T-cell (primary cell): Measurements from ENCODE around the gene TNFRSF21. TPM values are rescaled to one million over a fixed set of nuclear protein-coding genes. Genes with fewer than 3 reads are reported as not detected.
"Not testable (repeated sequence)": the region's sequence is repeated elsewhere in the genome, so short reads cannot be mapped to it uniquely, and the experiment has no call there.

Experiments used
- ATAC-seq, 4 experiments: fragments of 200-7000 bp in 3 of 4; fragments of 150-1000 bp in 1 of 4; cut with Tn5 transposase; replicated peaks in 1 of 4; 1 replicate in 3 of 4; 2 replicates in 1 of 4; pipeline ENCODE4 v1.10.0; 2021; ENCODE audit warnings: moderate library complexity in 3 of 4, mild to moderate bottlenecking in 2 of 4, moderate number of reproducible peaks in 1 of 4
- CTCF ChIA-PET, 2 donors: fragments of 300-600 bp; sonication (Branson Sonifier 250); formaldehyde crosslinking; loops; one replicate each; lab custom pipeline; 2022; ENCODE audit warnings: antibody characterized with exemption in 2 of 2; lab: Charles Lee
- POLR2A ChIA-PET, 2 donors: fragments of 300-600 bp; sonication (Branson Sonifier 250); formaldehyde crosslinking; loops; one replicate each; lab custom pipeline; 2022; ENCODE audit warnings: antibody characterized with exemption in 2 of 2; lab: Charles Lee
- DNase-seq, 35 experiments: peaks; one replicate each; pipeline versions ENCODE4 v3.0.0 to v3.0.0-alpha.2; 2013 to 2023
- H3K27ac ChIP-seq: one replicate; pipeline ENCODE4 v1.5.1; 2013; ENCODE audit warnings: low read length
- H3K27me3 ChIP-seq, 2 experiments: replicated peaks in 1 of 2; 1 replicate in 1 of 2; 2 replicates in 1 of 2; pipeline versions ENCODE4 v1.6.1 to v1.7.0; 2013; ENCODE audit warnings: low read length in 1 of 2, mixed read lengths in 1 of 2; ENCODE audit not compliant: control insufficient read depth in 2 of 2, insufficient read depth in 2 of 2; ENCODE audit errors: extremely low read depth in 1 of 2
- H3K36me3 ChIP-seq, 2 donors: 1 replicate in 1 of 2; 2 replicates in 1 of 2; pipeline versions ENCODE4 v1.6.1 to v1.7.0; 2013; ENCODE audit warnings: low read length in 1 of 2; ENCODE audit not compliant: control insufficient read depth in 2 of 2, insufficient read depth in 1 of 2; ENCODE audit errors: extremely low read depth in 1 of 2
- H3K4me1 ChIP-seq, 2 experiments: 1 replicate in 1 of 2; 2 replicates in 1 of 2; pipeline versions ENCODE4 v1.6.1 to v1.7.0; 2013; ENCODE audit warnings: low read length in 2 of 2, mixed read lengths in 1 of 2; ENCODE audit not compliant: insufficient read depth in 2 of 2, control insufficient read depth in 1 of 2; ENCODE audit errors: extremely low read depth in 1 of 2
- H3K4me3 ChIP-seq, 2 donors: 1 replicate in 1 of 2; 2 replicates in 1 of 2; pipeline versions ENCODE4 v1.5.1 to v1.7.0; 2013; ENCODE audit warnings: mild to moderate bottlenecking in 2 of 2, low read length in 1 of 2, moderate library complexity in 1 of 2; ENCODE audit not compliant: control insufficient read depth in 1 of 2; ENCODE audit errors: extremely low read depth in 1 of 2
- H3K9me3 ChIP-seq: 2 replicates; pipeline ENCODE4 v1.7.0; 2013
- H3K27ac Mint-ChIP-seq, 2 donors: one replicate each; pipeline ENCODE4 v1.8.0; 2020 to 2021; ENCODE audit warnings: mild to moderate bottlenecking in 2 of 2, mixed read lengths in 2 of 2
- H3K27me3 Mint-ChIP-seq, 2 donors: one replicate each; pipeline ENCODE4 v1.8.0; 2021 to 2022; ENCODE audit warnings: mixed read lengths in 2 of 2
- H3K36me3 Mint-ChIP-seq: one replicate; pipeline ENCODE4 v1.8.0; 2021; ENCODE audit warnings: mixed read lengths
- H3K4me1 Mint-ChIP-seq, 3 donors: one replicate each; pipeline ENCODE4 v1.8.0; 2020 to 2022; ENCODE audit warnings: mixed read lengths in 3 of 3, mild to moderate bottlenecking in 1 of 3
- H3K4me3 Mint-ChIP-seq, 3 donors: one replicate each; pipeline ENCODE4 v1.8.0; 2020 to 2022; ENCODE audit warnings: mild to moderate bottlenecking in 3 of 3, mixed read lengths in 3 of 3, moderate library complexity in 3 of 3
- H3K9me3 Mint-ChIP-seq, 3 donors: one replicate each; pipeline ENCODE4 v1.8.0; 2020 to 2022; ENCODE audit warnings: mixed read lengths in 3 of 3
- WGBS: methylation state at CpG from one replicate; pipeline ENCODE4 v1.1.5; 2013; ENCODE audit warnings: missing lambda C conversion rate; ENCODE audit not compliant: insufficient coverage; 5-methylcytosine and 5-hydroxymethylcytosine counted together
- total RNA-seq, 35 experiments: library from RNA in 6 of 35; stranded (reverse) in 6 of 35; fragments of 120-200 nt in 1 of 35; gene quantifications; one replicate each; pipeline versions ENCODE4 v1.2.1 to v1.2.4 and lab custom pipeline; 2013 to 2026

Gene TNFRSF21
- total RNA-seq, 5 donors from 2014 or later (not counting 1 experiment from before 2014, with no cell fraction given): 0.09 to 0.49 (median 0.30) TPM

- H3K4me1 Mint-ChIP-seq: no peaks in the 10 kb centered on the region
- DNase-seq: no peak
- ATAC-seq: no peak
- H3K4me3 ChIP-seq: no peak overlapping the region
- H3K4me3 Mint-ChIP-seq: no peak overlapping the region
- H3K27ac Mint-ChIP-seq: no peak overlapping the region
- H3K4me1 ChIP-seq: no peaks in the 10 kb centered on the region
- WGBS: 79% methylated on average over 2 of the region's 2 CpGs
- H3K27me3 ChIP-seq: no peaks in the 10 kb centered on the region
- H3K27me3 Mint-ChIP-seq: no peaks in the 10 kb centered on the region
- no peaks in the 10 kb centered on the region for H3K9me3 ChIP-seq
- no peaks in the 10 kb centered on the region for H3K36me3 Mint-ChIP-seq
- no peaks in the 10 kb centered on the region for H3K36me3 ChIP-seq
- CTCF ChIA-PET: no interaction called here
- POLR2A ChIA-PET: no interaction called here
- H3K27ac ChIP-seq: no peak overlapping the region
- H3K9me3 Mint-ChIP-seq: no peaks in the 10 kb centered on the region
Observed at GRCh38 chr6:47275640-47276039, 34.1 kb downstream of the TNFRSF21 start.

- DNase-seq, H3K9me3 ChIP-seq, H3K4me3 ChIP-seq, H3K27me3 ChIP-seq, H3K4me3 Mint-ChIP-seq, H3K4me1 ChIP-seq, H3K27ac Mint-ChIP-seq, POLR2A ChIA-PET, ATAC-seq, H3K36me3 ChIP-seq, H3K4me1 Mint-ChIP-seq, H3K36me3 Mint-ChIP-seq, H3K27ac ChIP-seq, H3K27me3 Mint-ChIP-seq, H3K9me3 Mint-ChIP-seq, CTCF ChIA-PET: not testable (repeated sequence)
- WGBS: no CpG with 5 or more reads among the region's 5 CpGs
Observed at GRCh38 chr6:47275132-47275531, 34.6 kb downstream of the TNFRSF21 start.

GRCh38 chr6:47268572-47269187, 41.0 kb downstream of the TNFRSF21 start:
- Mint-ChIP-seq H3K9me3 (no peaks in the 10 kb centered on the region), H3K4me1 (no peaks in the 10 kb centered on the region), H3K27ac (no peak overlapping the region), H3K4me3 (no peak overlapping the region), H3K27me3 (peaks cover 0 to 6% of the 10 kb centered on the region in 2 donors), H3K36me3 (no peaks in the 10 kb centered on the region)
- Histone ChIP-seq H3K27ac (no peak overlapping the region), H3K4me3 (no peak overlapping the region), H3K36me3 (no peaks in the 10 kb centered on the region), H3K27me3 (no peaks in the 10 kb centered on the region), H3K4me1 (no peaks in the 10 kb centered on the region), H3K9me3 (no peaks in the 10 kb centered on the region)
- ATAC-seq (no peak), DNase-seq (no peak)
- ChIA-PET CTCF (no interaction called here), POLR2A (no interaction called here)
- 100% methylated on average over 3 of the region's 5 CpGs for WGBS

GRCh38 chr6:47267301-47267700, 42.4 kb downstream of the TNFRSF21 start:
- H3K4me1 Mint-ChIP-seq: no peaks in the 10 kb centered on the region
- Histone ChIP-seq H3K27ac (no peak overlapping the region), H3K4me1 (no peaks in the 10 kb centered on the region), H3K27me3 (no peaks in the 10 kb centered on the region), H3K9me3 (no peaks in the 10 kb centered on the region), H3K4me3 (no peak overlapping the region), H3K36me3 (no peaks in the 10 kb centered on the region)
- ChIA-PET CTCF (no interaction called here), POLR2A (no interaction called here)
- 83% methylated on average over 4 of the region's 6 CpGs for WGBS
- H3K36me3 Mint-ChIP-seq: no peaks in the 10 kb centered on the region
- no peak for DNase-seq
- no peak overlapping the region for H3K27ac Mint-ChIP-seq
- no peak overlapping the region for H3K4me3 Mint-ChIP-seq
- no peaks in the 10 kb centered on the region for H3K9me3 Mint-ChIP-seq
- ATAC-seq: no peak
- peaks cover 0 to 6% of the 10 kb centered on the region in 2 donors for H3K27me3 Mint-ChIP-seq

GRCh38 chr6:47265971-47266370, 43.7 kb downstream of the TNFRSF21 start:
- CTCF ChIA-PET: no interaction called here
- POLR2A ChIA-PET: no interaction called here
- Histone ChIP-seq H3K27ac (no peak overlapping the region), H3K4me1 (no peaks in the 10 kb centered on the region), H3K4me3 (no peak overlapping the region), H3K27me3 (no peaks in the 10 kb centered on the region), H3K36me3 (no peaks in the 10 kb centered on the region), H3K9me3 (no peaks in the 10 kb centered on the region)
- no CpG with 5 or more reads among the region's 2 CpGs for WGBS
- H3K27me3 Mint-ChIP-seq: peaks cover 0 to 9% of the 10 kb centered on the region in 2 donors
- ATAC-seq (no peak), DNase-seq (no peak)
- no peaks in the 10 kb centered on the region for H3K36me3 Mint-ChIP-seq
- H3K4me3 Mint-ChIP-seq: no peak overlapping the region
- no peaks in the 10 kb centered on the region for H3K4me1 Mint-ChIP-seq
- no peak overlapping the region for H3K27ac Mint-ChIP-seq
- H3K9me3 Mint-ChIP-seq: no peaks in the 10 kb centered on the region

- ATAC-seq (no peak), DNase-seq (no peak)
- Histone ChIP-seq H3K36me3 (no peaks in the 10 kb centered on the region), H3K4me1 (no peaks in the 10 kb centered on the region), H3K4me3 (no peak overlapping the region), H3K27ac (no peak overlapping the region), H3K9me3 (no peaks in the 10 kb centered on the region), H3K27me3 (no peaks in the 10 kb centered on the region)
- ChIA-PET POLR2A (no interaction called here), CTCF (no interaction called here)
- Mint-ChIP-seq H3K27me3 (peaks cover 0 to 9% of the 10 kb centered on the region in 2 donors), H3K4me3 (no peak overlapping the region), H3K27ac (no peak overlapping the region), H3K9me3 (no peaks in the 10 kb centered on the region), H3K4me1 (no peaks in the 10 kb centered on the region), H3K36me3 (no peaks in the 10 kb centered on the region)
- WGBS: 77% methylated on average over 3 of the region's 3 CpGs
Observed at GRCh38 chr6:47264775-47265184, 44.9 kb downstream of the TNFRSF21 start.

- H3K36me3 Mint-ChIP-seq: no peaks in the 10 kb centered on the region
- ChIA-PET POLR2A (no interaction called here), CTCF (no interaction called here)
- no peaks in the 10 kb centered on the region for H3K4me1 Mint-ChIP-seq
- no peak overlapping the region for H3K4me3 Mint-ChIP-seq
- no peak for DNase-seq
- no peak overlapping the region for H3K27ac ChIP-seq
- H3K9me3 Mint-ChIP-seq: no peaks in the 10 kb centered on the region
- no peak overlapping the region for H3K4me3 ChIP-seq
- no peak overlapping the region for H3K27ac Mint-ChIP-seq
- 62% methylated on average over 3 of the region's 4 CpGs for WGBS
- no peaks in the 10 kb centered on the region for H3K36me3 ChIP-seq
- ATAC-seq: no peak
- H3K27me3 Mint-ChIP-seq: peaks cover 0 to 12% of the 10 kb centered on the region in 2 donors
- H3K9me3 ChIP-seq: no peaks in the 10 kb centered on the region
- no peaks in the 10 kb centered on the region for H3K27me3 ChIP-seq
- H3K4me1 ChIP-seq: no peaks in the 10 kb centered on the region
Observed at GRCh38 chr6:47263268-47263667, 46.4 kb downstream of the TNFRSF21 start.
